ENCODE results near the gene DPEP2.

The DPEP2 gene

DNA sequence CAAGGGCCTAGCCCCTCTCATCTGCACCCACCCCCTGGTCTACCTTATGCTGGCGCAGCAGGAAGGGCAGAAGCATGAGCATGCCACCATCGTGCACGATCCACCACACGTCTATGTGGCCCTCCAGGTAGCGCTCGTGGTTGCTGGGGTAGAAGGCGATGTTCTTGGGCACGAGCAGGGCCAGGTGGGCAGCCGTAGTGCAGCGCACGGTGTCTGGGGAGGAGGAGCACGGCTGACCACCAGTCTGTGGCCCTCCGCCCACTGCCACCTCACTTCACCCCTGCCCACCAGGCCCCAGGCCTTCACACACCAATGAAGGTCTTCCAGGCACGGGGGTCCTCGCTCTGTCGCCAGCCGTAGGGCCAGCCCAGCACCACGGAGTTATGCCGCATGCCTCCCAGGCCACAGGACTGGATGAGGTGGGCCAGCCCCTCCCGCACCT is 53.1 kb downstream of the DPEP2 start:
- no peak for TF ChIP-seq CTCF (IDR thresholded peaks at IDR 0.05; ENCODE audit: low read depth, low read length)
- no peak overlapping the region for H3K4me3 ChIP-seq (ENCODE audit: low read depth, low read length)
- in situ Hi-C loops (cut with HindIII; ENCODE audit: low sequenced_read_pairs), result no loop called here
- DNase-seq (ENCODE audit: low read depth, low spot score), result no peak

GRCh38 chr16:67945392-67945933 is 53.8 kb downstream of the DPEP2 start:
- no peak for DNase-seq (ENCODE audit: low read depth, low spot score)
- in situ Hi-C loops (cut with HindIII; ENCODE audit: low sequenced_read_pairs), result no loop called here
- no peak overlapping the region for H3K4me3 ChIP-seq (ENCODE audit: low read depth, low read length)
- TF ChIP-seq CTCF (IDR thresholded peaks at IDR 0.05; ENCODE audit: low read depth, low read length), result no peak

DNA sequence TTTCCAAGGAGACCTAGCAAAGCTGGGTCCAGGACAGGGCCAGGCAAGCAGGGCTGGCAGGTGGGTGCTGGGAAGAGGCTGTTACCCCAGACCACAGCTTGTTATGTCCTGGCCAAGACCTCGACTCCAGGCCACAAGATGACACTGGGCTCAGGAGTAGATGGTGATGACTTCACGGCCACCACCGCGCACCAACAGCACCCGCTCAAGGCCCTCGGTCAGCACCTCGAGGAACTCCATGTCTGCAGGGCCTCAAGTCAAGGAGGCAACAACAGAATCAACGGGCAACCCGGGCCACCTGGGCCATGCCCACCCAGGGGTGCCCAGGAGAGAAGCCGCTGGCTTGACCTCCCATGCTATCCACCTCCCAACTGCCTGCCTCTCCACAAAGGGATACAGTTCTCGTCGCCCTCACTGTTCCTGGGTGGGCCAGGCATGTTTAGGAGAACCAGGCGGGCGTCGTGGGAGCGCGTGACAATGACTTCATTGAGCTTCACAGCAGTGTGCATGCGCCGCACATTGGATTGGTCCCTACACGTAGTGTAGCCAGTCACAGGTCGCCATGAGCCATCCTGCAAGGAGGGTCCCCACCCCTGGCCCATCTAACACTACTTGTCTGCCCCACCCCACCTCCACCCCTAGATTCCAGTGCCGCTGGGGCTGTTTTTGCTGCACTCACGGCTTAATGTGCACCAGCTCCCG is 54.4 kb downstream of the DPEP2 start:
- no peak for TF ChIP-seq CTCF (IDR thresholded peaks at IDR 0.05; ENCODE audit: low read depth, low read length)
- no peak overlapping the region for H3K4me3 ChIP-seq (ENCODE audit: low read depth, low read length)
- in situ Hi-C loops (cut with HindIII; ENCODE audit: low sequenced_read_pairs), result no loop called here
- no peak for DNase-seq (ENCODE audit: low read depth, low spot score)

GRCh38 chr16:67943619-67944504 is 55.4 kb downstream of the DPEP2 start, which contains the start of gene LCAT:
LCAT (minus strand) TSS chr16:67944120; CDS start chr16:67944101, 19 bp downstream.
- TF ChIP-seq CTCF (IDR thresholded peaks at IDR 0.05; ENCODE audit: low read depth, low read length), result no peak
- in situ Hi-C loops (cut with HindIII; ENCODE audit: low sequenced_read_pairs), result no loop called here
- H3K4me3 ChIP-seq (ENCODE audit: low read depth, low read length), result no peak within 1 kb of the TSS
- DNase-seq (ENCODE audit: low read depth, low spot score), result peak; percentile 66

DNA sequence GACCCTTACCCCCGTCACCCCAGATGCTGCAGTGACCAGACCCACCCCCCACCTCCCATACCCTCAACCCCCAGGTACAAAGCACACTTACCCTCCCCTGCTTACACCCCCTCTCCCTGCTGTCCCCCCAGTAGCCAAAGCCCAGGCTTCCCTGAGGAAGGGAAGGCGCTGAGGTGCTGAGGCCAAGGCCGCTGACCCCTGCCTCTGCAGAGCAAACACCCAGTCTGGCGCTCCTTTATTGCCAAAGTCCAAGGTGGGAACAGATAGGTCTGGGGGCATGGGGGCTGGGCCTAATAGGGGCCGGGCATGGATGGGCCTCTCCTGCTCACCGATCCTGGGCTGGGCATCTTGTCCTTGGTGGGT is 56.0 kb downstream of the DPEP2 start:
- DNase-seq (ENCODE audit: low read depth, low spot score), result no peak
- TF ChIP-seq CTCF (IDR thresholded peaks at IDR 0.05; ENCODE audit: low read depth, low read length), result no peak
- in situ Hi-C loops (cut with HindIII; ENCODE audit: low sequenced_read_pairs), result no loop called here
- H3K4me3 ChIP-seq (ENCODE audit: low read depth, low read length), result no peak overlapping the region

DNA sequence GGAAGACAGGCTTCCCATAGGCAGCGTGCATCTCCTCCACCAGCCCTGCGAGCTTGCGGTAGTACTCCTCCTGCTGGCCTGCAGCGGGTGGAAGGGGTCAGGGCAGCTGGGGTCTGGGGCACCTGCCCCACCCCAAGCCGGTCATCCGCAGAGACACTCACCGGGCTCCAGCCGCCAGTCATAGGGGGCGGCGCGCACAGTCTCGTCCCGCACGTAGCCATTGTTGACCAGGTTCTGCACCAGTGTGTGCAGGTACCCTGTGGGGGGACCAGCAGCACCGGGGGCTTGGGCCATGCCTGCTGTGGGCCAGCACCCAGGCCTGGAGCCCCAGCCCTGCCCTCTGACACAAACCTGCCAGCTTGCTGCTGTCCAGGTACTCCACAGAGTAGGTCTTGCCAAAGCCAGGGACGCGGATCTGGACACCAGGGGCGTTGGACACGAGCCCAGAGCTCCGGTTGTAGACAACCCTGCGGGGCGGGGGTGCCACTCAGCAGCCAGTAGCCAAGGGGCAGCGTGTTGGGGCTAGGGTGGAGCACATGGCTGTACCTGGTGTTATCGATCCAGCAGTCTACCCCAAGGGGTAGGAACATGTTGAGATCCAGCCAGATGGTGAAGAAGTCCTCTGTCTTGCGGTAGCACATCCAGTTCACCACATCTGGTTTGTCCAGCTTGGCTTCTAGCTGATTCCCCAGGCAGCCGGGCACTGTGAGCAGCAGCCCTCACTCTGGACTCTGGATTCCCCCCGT is 56.6 kb downstream of the DPEP2 start:
- no peak overlapping the region for H3K4me3 ChIP-seq (ENCODE audit: low read depth, low read length)
- DNase-seq (ENCODE audit: low read depth, low spot score), result no peak
- no peak for TF ChIP-seq CTCF (IDR thresholded peaks at IDR 0.05; ENCODE audit: low read depth, low read length)
- in situ Hi-C loops (cut with HindIII; ENCODE audit: low sequenced_read_pairs), result no loop called here
